K562 (cell line): ENCODE results near the gene RETN. TPM values are rescaled to one million over a fixed set of nuclear protein-coding genes. Genes with fewer than 3 reads are reported as not detected.
A peak's percentile ranks its signal among the peaks of the same experiment; 100 is the strongest.

Experiments used
- CBX1 ChIP-seq: sonication (generic); IDR thresholded peaks from 2 replicates; pipeline ENCODE4 v1.6.1; 2016; ENCODE audit warnings: antibody characterized with exemption, low read depth, mild to moderate bottlenecking
- CCNT2 ChIP-seq: IDR thresholded peaks from 2 replicates; pipeline ENCODE4 v1.6.1; 2011; ENCODE audit warnings: borderline replicate concordance, low read depth, mild to moderate bottlenecking, moderate library complexity, mixed read lengths, low read length; ENCODE audit not compliant: insufficient read length; ENCODE audit errors: extremely low read depth
- ELF4 ChIP-seq: fragments of 450-650 bp; formaldehyde crosslinking; IDR thresholded peaks from 2 replicates; pipeline ENCODE4 v1.4.0; 2022; ENCODE audit warnings: missing genetic modification characterization
- FOXA3 ChIP-seq, 2 experiments: fragments of 450-650 bp in 1 of 2; sonication (generic) in 1 of 2; formaldehyde crosslinking; IDR thresholded peaks in 1 of 2; conservative IDR thresholded peaks in 1 of 2; 2 replicates each; pipeline versions ENCODE4 v1.4.0 to v1.8.0; 2020 to 2022; ENCODE audit warnings: mild to moderate bottlenecking in 2 of 2, missing genetic modification reagents in 1 of 2
- FOXM1 ChIP-seq, 2 experiments: fragments of 450-650 bp in 1 of 2; sonication (generic) in 1 of 2; formaldehyde crosslinking in 1 of 2; IDR thresholded peaks; 2 replicates each; pipeline versions ENCODE4 v1.6.1 to v1.9.0; 2017 to 2022; ENCODE audit warnings: low read depth in 2 of 2, mild to moderate bottlenecking in 2 of 2, missing genetic modification reagents in 1 of 2, moderate library complexity in 1 of 2
- HDAC1 ChIP-seq, 2 experiments: fragments of 450-650 bp; IDR thresholded peaks; 2 replicates each; pipeline ENCODE4 v1.6.1; 2016 to 2017; ENCODE audit warnings: inconsistent platforms in 1 of 2, mild to moderate bottlenecking in 1 of 2, moderate library complexity in 1 of 2
- HDGF ChIP-seq: fragments of 450-650 bp; IDR thresholded peaks from 2 replicates; pipeline ENCODE4 v1.6.1; 2016
- LARP7 ChIP-seq: fragments of 450-650 bp; IDR thresholded peaks from 2 replicates; pipeline ENCODE4 v1.6.1; 2016
- MCM3 ChIP-seq: fragments of 450-650 bp; IDR thresholded peaks from 2 replicates; pipeline ENCODE4 v1.6.1; 2016
- NFRKB ChIP-seq: fragments of 450-650 bp; IDR thresholded peaks from 2 replicates; pipeline ENCODE4 v1.6.1; 2016; ENCODE audit warnings: low read depth
- NUFIP1 ChIP-seq: fragments of 450-650 bp; IDR thresholded peaks from 2 replicates; pipeline ENCODE4 v1.6.1; 2018; ENCODE audit not compliant: partially characterized antibody
- PHF20 ChIP-seq: fragments of 450-650 bp; IDR thresholded peaks from 2 replicates; pipeline ENCODE4 v1.6.1; 2018; ENCODE audit not compliant: partially characterized antibody
- PHF21A ChIP-seq: fragments of 450-650 bp; IDR thresholded peaks from 2 replicates; pipeline ENCODE4 v1.6.1; 2017; ENCODE audit warnings: low read depth, borderline replicate concordance
- PML ChIP-seq: IDR thresholded peaks from 2 replicates; pipeline ENCODE4 v1.6.1; 2012; ENCODE audit warnings: low read length, inconsistent platforms
- POLR2AphosphoS5 ChIP-seq: IDR thresholded peaks from 2 replicates; pipeline ENCODE4 v1.6.1; 2011; ENCODE audit warnings: mild to moderate bottlenecking, low read depth, low read length, moderate library complexity; ENCODE audit not compliant: control insufficient read depth, insufficient read depth
- RBM25 ChIP-seq: fragments of 200-400 bp; formaldehyde crosslinking; IDR thresholded peaks from 2 replicates; pipeline ENCODE4 v1.6.1; 2018; ENCODE audit warnings: low read length, low read depth, moderate library complexity; ENCODE audit not compliant: severe bottlenecking
- RFX7 ChIP-seq: fragments of 250-450 bp; sonication (Bioruptor Pico); IDR thresholded peaks from 2 replicates; pipeline ENCODE4 v1.5.1; 2021; ENCODE audit warnings: mild to moderate bottlenecking
- SMARCA4 ChIP-seq: fragments of 450-650 bp; IDR thresholded peaks from 2 replicates; pipeline ENCODE4 v1.6.1; 2016
- SMC3 ChIP-seq: conservative IDR thresholded peaks from 2 replicates; pipeline ENCODE4 v1.6.1; 2011; ENCODE audit warnings: low read depth, low read length, improper control_type of control experiment; ENCODE audit not compliant: insufficient read depth
- TARDBP ChIP-seq: fragments of 450-650 bp; IDR thresholded peaks from 2 replicates; pipeline ENCODE4 v1.6.1; 2016
- XRCC3 ChIP-seq: fragments of 450-650 bp; IDR thresholded peaks from 2 replicates; pipeline ENCODE4 v1.6.1; 2017; ENCODE audit warnings: mild to moderate bottlenecking, moderate library complexity
- ZFX ChIP-seq: sonication (generic); formaldehyde crosslinking; IDR thresholded peaks from 2 replicates; pipeline ENCODE4 v1.8.0; 2022; ENCODE audit warnings: mild to moderate bottlenecking, missing genetic modification reagents, moderate library complexity
- ZKSCAN8 ChIP-seq: fragments of 200-800 bp; sonication (Bioruptor generic); IDR thresholded peaks from 2 replicates; pipeline ENCODE4 v1.6.1; 2016; ENCODE audit warnings: missing genetic modification characterization, missing compliant biosample characterization
- ZNF212 ChIP-seq: fragments of 450-650 bp; formaldehyde crosslinking; IDR thresholded peaks from 2 replicates; pipeline ENCODE4 v1.4.0; 2020; ENCODE audit warnings: mild to moderate bottlenecking
- ZNF316 ChIP-seq: fragments of 450-650 bp; IDR thresholded peaks from 2 replicates; pipeline ENCODE4 v1.6.1; 2016
- polyA plus RNA-seq, 8 experiments: library from polyadenylated mRNA; depleted of rRNA in 4 of 8; stranded (reverse) in 5 of 8; unstranded in 3 of 8; fragments of >200 nt; fragmentation: Nextera tagmentation in 2 of 8; fragmentation: Illumina TruSeq in 1 of 8; extraction: Ambion mirVana in 2 of 8; extraction: Trizol in 1 of 8; gene quantifications; 2 replicates each; pipeline versions ENCODE4 v1.2.1 to v1.2.3, GENCODE V29; 2011 to 2014; ENCODE audit warnings: inconsistent platforms in 1 of 8, missing spikeins in 1 of 8
- total RNA-seq, 7 experiments: library from RNA; depleted of rRNA in 6 of 7; stranded (reverse); fragments of >200 nt in 6 of 7; fragmentation: Illumina TruSeq in 2 of 7; extraction: Trizol in 2 of 7; gene quantifications; 2 replicates each; pipeline versions ENCODE4 v1.2.1 to v1.2.3, GENCODE V29; 2011 to 2021; ENCODE audit warnings: low replicate concordance in 1 of 7
- TF ChIP-seq, protein P1 (sequence below): fragments of 450-650 bp; formaldehyde crosslinking; conservative IDR thresholded peaks from 2 replicates; pipeline ENCODE4 v1.4.0; 2022; ENCODE audit warnings: mild to moderate bottlenecking, missing genetic modification characterization
- TF ChIP-seq, protein P2 (sequence below): fragments of 450-650 bp; conservative IDR thresholded peaks from 2 replicates; pipeline ENCODE4 v1.6.1; 2016; ENCODE audit warnings: missing genetic modification characterization, low read depth, mild to moderate bottlenecking, missing compliant biosample characterization, moderate library complexity
- TF ChIP-seq, protein P3 (sequence below): fragments of 450-650 bp; conservative IDR thresholded peaks from 2 replicates; pipeline ENCODE4 v1.6.1; 2016; ENCODE audit warnings: missing genetic modification characterization, low read depth, mild to moderate bottlenecking, control low read depth, missing compliant biosample characterization
- TF ChIP-seq, protein P4 (sequence below): fragments of 250-450 bp; sonication (Bioruptor Pico); IDR thresholded peaks from 2 replicates; pipeline ENCODE4 v1.8.0; 2021; ENCODE audit warnings: moderate library complexity, mild to moderate bottlenecking, inconsistent platforms

RETN gene
- total and polyA plus RNA-seq, 9 of the 15 experiments (the other 6 are each of a cell fraction or from before 2014, with no cell fraction given), result not detected

DNA sequence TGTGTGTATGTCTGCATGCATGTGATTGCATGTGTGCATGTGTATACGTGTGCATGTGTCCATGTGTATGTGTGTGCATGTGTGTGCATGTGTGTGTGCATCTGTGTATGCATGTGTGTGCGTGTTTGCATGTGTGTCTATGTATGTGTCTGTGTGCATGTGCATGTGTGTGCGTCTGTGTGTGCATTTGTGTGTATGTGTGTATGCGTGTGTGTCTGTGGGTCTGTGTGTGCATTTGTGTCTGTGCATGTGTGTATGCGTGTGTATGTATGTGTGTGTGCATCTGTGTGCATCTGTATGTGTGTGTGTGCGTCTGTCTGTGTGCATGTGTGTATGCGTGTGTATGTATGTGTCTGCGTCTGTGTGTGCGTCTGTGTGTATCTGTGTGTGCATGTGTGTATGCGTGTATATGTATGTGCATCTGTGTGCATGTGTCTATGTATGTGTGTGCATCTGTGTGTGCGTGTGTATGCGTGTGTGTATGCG lies 28.9 kb upstream of the RETN start (continued):
- TF ChIP-seq, protein P1, sequence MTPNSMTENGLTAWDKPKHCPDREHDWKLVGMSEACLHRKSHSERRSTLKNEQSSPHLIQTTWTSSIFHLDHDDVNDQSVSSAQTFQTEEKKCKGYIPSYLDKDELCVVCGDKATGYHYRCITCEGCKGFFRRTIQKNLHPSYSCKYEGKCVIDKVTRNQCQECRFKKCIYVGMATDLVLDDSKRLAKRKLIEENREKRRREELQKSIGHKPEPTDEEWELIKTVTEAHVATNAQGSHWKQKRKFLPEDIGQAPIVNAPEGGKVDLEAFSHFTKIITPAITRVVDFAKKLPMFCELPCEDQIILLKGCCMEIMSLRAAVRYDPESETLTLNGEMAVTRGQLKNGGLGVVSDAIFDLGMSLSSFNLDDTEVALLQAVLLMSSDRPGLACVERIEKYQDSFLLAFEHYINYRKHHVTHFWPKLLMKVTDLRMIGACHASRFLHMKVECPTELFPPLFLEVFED, result 0 out of 2 replicates have a peak, but pooled peaks have one; percentile 57
- TF ChIP-seq HDAC1 (IDR thresholded peaks at IDR 0.05), result peak in 1 of 2 experiments; percentile 38; a peak in 1 of 4 replicates
- no peak for TF ChIP-seq POLR2AphosphoS5
- TF ChIP-seq XRCC3, result no peak
- peak; percentile 73; the same call in 1 of the 2 replicates for TF ChIP-seq HDGF
- TF ChIP-seq ZFX (CRISPR knock-in tag), result no peak
- TF ChIP-seq FOXA3 (CRISPR knock-in tag; conservative IDR thresholded peaks at IDR 0.05 in 1 of 2, IDR thresholded peaks at IDR 0.05 in 1 of 2), result no peak
- no peak for TF ChIP-seq ZNF316
- TF ChIP-seq PML, result 0 out of 2 replicates have a peak, but pooled peaks have one; percentile 22
- no peak for TF ChIP-seq NUFIP1
- TF ChIP-seq MCM3, result no peak
- TF ChIP-seq, protein P2, sequence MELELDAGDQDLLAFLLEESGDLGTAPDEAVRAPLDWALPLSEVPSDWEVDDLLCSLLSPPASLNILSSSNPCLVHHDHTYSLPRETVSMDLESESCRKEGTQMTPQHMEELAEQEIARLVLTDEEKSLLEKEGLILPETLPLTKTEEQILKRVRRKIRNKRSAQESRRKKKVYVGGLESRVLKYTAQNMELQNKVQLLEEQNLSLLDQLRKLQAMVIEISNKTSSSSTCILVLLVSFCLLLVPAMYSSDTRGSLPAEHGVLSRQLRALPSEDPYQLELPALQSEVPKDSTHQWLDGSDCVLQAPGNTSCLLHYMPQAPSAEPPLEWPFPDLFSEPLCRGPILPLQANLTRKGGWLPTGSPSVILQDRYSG, result no peak
- TF ChIP-seq, protein P3, sequence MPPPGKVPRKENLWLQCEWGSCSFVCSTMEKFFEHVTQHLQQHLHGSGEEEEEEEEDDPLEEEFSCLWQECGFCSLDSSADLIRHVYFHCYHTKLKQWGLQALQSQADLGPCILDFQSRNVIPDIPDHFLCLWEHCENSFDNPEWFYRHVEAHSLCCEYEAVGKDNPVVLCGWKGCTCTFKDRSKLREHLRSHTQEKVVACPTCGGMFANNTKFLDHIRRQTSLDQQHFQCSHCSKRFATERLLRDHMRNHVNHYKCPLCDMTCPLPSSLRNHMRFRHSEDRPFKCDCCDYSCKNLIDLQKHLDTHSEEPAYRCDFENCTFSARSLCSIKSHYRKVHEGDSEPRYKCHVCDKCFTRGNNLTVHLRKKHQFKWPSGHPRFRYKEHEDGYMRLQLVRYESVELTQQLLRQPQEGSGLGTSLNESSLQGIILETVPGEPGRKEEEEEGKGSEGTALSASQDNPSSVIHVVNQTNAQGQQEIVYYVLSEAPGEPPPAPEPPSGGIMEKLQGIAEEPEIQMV, result no peak
- TF ChIP-seq RBM25, result no peak
- TF ChIP-seq TARDBP, result peak; percentile 98
- TF ChIP-seq, protein P4, sequence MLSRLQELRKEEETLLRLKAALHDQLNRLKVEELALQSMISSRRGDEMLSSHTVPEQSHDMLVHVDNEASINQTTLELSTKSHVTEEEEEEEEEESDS (CRISPR knock-in tag), result no peak
- TF ChIP-seq ELF4, result peak; percentile 76; the same call in 1 of the 2 replicates
- no peak for TF ChIP-seq PHF21A
- no peak for TF ChIP-seq FOXM1 (IDR thresholded peaks at IDR 0.05; ENCODE audit: low read depth)
- TF ChIP-seq FOXM1 (CRISPR knock-in tag; IDR thresholded peaks at IDR 0.05; ENCODE audit: low read depth), result no peak
- peak; percentile 88 for TF ChIP-seq PHF20
- TF ChIP-seq ZNF212 (CRISPR knock-in tag), result no peak
- TF ChIP-seq CBX1, result no peak
- no peak for TF ChIP-seq SMARCA4
- TF ChIP-seq CCNT2, result no peak
- TF ChIP-seq SMC3, result no peak
- no peak for TF ChIP-seq ZKSCAN8 (CRISPR knock-in tag)
- TF ChIP-seq LARP7, result 0 out of 2 replicates have a peak, but pooled peaks have one; percentile 31
- TF ChIP-seq NFRKB, result 0 out of 2 replicates have a peak, but pooled peaks have one; percentile 80
- no peak for TF ChIP-seq RFX7 (CRISPR knock-in tag)
